ENCODE measurements around the gene NGEF.
A peak's percentile ranks its signal among the peaks of the same experiment; 100 is the strongest.
"Not testable (repeated sequence)": the region's sequence is repeated elsewhere in the genome, so short reads cannot be mapped to it uniquely, and the experiment has no call there.

The NGEF gene

DNA sequence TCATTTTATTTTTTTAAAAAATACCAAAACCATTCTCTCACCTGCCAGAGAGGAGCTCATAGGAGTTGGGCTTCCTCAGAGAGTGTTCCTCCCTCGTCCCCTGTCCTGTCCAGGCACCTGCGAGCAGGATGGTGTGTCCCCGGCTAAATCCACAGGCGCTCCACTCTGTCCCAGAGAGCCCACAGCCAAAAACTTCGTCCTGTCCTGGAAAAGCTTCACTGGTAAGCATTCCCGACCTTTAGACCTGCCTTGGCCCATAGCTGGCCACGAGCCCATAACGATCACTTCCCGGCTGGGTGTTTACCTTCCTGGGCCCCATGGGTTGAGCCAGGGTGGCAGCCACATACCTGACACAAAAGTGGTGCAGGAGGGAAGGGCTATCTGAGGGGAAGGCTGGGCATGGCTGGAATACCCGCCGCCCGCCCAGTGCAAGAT, at the start of gene NGEF:
Gene NGEF, minus strand, starts transcription at position 230 of the 435 bp plus-strand sequence. CDS start 38,366 bp downstream, outside the sequence.
- DNase-seq, result no peak

- DNase-seq, result no peak
These were observed 49.4 kb upstream of the NGEF start for GRCh38 chr2:233062451-233062850.

DNA sequence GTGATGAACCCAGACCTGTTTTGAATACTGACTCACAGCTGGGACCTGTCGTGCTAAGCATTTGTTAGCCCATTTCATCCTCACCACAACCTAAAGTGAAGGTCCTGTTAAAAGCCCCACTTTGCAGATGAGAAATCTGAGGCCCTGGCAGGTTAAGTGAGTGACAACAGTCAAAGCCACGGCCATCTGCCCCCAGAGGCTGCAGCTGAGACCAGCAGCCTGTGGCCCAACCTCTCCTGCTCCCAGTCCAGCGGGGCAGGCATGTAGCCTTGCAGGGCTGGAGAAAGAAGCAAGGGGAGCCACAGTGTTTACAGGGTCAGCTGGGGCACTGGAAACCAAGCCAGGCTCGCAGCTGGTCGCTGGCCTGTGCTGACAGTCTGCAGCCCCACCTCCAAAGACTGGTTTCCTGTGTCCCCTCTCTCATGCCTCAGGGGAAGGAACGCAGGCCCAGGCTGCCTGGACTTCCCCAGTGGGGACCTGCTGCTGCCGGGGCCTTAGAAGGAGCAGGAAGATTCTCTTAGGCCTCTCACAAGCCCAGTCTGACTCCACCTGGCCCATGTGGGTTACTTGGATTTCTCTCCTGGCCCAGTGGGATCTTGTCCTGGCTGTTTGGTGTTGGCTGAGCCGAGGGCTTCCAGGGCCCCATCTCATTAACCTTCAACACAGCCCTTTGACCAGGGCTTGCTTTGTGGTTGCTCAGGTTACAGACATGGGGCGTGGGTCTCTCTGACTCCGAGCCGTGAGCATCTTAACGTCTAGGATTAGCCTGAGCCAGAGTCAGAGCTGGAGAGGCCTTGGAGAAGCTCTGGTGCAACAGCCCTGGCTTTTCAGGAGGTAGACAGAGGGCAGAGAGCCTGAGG, 48.8 kb upstream of the NGEF start:
- no peak for DNase-seq

GRCh38 chr2:233060980-233061590, 48.0 kb upstream of the NGEF start:
- DNase-seq, result no peak

- DNase-seq, result no peak
These were observed 47.5 kb upstream of the NGEF start for GRCh38 chr2:233060501-233060979.

DNA sequence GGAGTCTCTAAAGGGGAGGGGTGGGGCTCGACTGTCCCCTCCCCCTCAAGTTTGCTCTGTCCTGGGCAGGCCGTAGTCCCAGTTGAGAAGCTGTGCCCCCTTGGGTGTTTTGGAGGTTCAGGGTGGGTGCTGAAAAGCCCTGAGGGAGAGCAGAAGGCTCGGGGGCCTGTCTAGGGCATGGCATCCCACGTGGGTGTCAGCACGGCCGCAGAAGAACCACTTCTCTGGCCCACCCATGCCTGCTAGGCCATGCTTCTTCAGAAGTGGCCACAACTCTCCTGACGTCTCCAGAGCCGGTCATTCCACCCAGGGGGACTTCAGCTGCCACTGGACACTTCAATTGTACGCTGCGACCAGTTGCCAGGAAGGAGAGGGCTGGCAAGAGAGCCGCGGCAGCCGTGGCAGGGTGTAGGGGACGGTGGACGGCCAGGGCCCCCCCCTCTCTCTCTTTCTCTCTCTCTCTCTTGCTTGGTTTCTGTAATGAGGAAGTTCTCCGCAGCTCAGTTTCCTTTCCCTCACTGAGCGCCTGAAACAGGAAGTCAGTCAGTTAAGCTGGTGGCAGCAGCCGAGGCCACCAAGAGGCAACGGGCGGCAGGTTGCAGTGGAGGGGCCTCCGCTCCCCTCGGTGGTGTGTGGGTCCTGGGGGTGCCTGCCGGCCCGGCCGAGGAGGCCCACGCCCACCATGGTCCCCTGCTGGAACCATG, 46.9 kb upstream of the NGEF start, which contains the start of gene INPP5D:
Gene INPP5D, plus strand, starts transcription at position 546 of the 704 bp plus-strand sequence. Its CDS starts 137 bp downstream, at position 683.
- peak; percentile 59 for DNase-seq

DNA sequence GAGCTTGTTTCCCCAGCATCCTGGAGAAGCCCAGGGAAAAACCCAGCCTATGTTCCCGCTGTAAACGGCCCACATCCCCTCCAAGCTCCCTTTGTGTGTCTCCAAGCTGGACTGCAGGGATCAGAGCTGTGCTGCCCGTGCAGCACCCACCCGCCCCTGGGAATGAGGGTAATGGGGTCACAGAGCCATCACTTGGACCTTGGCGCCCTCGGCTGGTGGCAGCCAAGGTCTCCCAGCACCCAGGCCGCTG, 46.4 kb upstream of the NGEF start:
- no peak for DNase-seq

DNA sequence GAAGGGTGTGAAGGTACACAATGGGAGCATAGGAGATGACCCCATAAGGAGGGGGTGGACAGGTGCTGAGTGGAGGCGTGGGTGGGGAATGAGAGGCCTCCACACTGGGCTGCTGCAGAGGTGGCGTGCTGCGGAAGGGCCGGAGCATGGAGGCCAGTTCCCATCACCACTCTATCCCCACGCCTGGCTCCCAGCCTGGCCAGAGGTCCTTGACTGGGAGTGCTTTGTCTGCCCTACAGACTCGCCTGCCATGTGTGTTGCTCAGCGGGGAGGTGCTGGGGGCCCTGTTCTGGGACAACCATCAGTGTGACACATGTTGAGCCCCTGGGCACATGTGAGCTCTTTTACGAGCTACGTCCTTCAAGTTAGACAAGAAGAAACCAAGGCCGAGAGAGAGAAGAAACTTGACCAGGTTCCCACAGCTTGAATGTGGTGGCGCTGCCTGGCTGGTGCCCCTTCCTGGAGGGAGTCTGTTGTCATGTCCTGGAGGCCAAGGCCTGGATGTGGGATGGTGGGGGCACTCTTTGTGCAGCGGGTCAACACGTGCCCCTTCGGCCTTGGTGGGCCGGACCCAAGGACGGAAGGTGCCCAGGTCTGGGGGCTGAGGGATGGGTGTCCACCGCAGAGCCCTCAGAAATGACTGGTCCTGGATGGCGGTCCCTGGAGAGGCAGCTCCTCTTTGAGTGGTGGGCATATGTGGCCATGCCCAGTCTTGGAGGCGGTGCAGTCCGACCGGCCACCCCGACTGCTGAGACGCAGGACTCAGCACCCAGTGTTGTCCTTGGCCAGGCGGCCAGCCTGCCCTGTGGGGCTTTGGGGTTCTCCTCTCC, 45.9 kb upstream of the NGEF start:
- DNase-seq, result no peak

DNA sequence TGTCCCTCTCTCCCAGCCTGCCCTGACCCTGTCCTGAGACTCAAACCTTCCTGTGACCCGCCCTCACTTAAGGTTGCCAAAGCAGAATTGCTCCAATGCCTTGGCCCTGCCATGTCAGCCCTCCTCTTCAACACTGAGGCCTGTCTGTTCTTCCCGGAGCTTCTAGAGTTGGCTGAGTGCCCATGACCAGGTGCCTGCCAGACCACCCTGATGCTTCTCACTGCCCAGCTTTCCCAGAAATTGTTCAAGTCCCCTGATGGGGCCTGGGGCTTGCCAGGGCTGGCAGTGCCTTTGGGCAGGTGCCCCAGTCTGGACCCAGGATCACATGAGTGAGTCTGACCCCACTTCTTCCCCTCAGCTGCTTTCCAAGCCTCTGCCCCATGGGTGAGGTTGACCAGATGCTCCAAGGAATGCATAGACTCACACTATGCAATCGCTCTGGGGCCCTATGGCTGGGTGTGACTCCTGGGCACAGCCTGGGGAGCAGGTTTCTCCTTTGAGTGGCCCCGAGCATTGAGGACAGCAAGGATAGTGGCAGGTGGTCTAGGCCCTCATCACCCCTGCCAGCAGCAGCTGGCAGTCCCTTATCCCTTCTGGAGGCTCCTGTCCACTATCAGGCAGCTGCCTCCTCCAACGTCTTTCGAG, 44.0 kb upstream of the NGEF start:
- no peak for DNase-seq

DNA sequence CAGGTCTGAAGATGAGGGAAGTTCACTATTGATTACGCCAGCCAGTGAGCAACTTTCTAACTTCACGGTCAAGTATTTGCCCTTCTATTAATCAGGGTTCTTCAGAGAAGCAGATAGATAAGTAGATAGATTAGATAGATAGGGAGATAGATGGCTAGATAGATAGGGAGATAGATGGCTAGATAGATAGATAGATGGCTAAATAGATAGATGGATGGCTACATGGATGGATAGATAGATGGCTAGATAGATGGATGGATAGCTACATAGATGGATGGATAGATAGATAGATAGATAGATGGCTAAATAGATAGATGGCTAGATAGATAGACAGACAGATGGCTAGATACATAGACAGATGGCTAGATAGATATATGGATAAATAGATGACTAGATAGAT, 42.3 kb upstream of the NGEF start:
- DNase-seq, result no peak

DNA sequence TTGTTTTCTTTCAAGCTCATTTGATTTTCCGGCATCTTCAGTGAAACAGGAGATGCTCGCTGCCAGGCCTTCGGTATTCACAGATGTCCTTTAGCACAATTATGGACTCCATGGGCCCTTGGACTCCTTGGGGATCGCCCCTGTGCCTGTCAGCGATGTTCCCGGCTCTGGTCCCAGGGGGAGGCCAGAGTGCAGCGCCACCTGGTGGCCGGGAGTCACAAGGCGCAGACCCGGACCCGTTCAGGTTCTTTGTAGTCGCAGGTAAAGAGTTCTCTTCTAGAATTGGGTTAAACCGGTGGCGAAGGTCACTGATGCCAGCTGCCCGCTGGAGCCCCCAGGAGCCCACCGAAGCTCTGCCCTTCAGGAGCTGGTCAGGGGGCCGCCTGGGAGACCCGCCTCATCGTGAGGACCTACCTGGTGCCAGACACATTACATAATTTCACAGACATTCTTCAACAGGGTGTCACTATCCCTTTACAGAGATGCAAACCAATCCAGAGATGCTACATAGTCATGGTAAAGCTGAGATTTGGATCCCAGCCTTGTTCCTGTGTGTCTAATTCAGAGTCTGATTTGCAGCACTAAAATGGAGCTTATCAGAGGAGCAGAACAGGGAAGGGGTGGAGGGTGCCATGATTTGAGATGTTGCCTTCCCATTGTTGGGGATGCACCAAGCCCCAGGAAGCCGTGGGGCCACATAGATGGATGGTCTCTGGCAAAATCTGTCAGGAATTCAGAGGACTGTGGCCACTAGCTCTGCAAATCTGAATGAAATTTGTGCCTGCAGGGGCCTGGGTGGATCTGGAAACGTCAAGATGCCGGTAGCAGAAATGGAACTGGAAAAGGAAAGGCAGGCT, 41.1 kb upstream of the NGEF start:
- peak; percentile 77 for DNase-seq

- not testable (repeated sequence) for DNase-seq
These were observed 39.5 kb upstream of the NGEF start for GRCh38 chr2:233052517-233052916.

GRCh38 chr2:233051241-233052149, 38.4 kb upstream of the NGEF start:
- DNase-seq, result no peak

- DNase-seq, result no peak
These were observed 36.2 kb upstream of the NGEF start for GRCh38 chr2:233049194-233049761.

DNA sequence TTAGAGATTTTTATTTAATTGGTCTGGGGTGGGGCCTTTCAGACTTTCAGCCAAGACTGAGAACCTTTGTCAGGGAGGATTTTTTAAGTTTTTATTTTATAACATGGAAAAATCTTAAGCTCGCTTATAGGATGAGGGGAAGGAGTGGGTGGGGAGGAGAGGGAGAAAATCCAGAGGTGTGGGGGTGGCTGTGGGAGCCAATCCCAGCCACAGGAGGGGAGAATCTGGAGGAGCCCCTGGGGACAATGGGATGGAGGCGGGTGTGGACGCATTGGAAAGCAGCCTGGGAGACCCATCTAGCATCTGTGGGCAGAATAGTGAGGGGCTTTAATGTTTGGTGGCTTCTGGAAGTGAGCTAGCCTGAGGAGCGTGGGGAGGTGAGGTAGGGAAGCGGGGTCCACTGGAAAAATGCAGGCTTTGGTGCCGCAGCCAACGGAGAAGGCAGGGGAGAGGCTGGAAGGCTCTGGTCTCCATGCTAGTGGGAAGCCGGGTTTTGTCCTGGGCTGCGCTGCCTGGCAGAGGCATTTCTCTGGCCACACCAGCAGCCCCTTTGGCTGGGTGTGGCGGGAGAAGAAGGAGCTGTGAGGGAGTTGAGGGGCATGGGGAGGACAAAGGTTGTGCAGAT, 35.6 kb upstream of the NGEF start:
- no peak for DNase-seq

DNA sequence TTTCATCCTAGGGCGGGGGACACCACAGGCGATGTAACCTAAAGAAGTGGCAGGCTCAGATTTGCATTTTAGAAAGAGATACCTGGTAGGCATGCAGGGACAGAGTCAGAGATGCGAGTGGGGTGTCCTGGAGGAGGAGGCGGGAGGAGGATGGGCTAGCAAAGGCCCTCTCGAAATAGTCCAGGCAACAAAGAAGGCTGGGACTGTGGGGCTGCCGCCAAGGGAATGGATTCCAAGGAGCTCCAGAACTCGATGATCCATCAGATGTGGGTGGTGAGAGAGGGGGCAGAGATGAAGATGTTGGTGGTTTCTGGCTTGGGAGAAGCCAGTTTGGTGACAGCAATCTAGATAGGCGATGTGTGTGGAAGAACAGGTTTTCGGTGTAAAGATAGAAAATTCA, 34.6 kb upstream of the NGEF start:
- DNase-seq, result no peak

- no peak for DNase-seq
These were observed 34.1 kb upstream of the NGEF start for GRCh38 chr2:233047206-233047605.

DNA sequence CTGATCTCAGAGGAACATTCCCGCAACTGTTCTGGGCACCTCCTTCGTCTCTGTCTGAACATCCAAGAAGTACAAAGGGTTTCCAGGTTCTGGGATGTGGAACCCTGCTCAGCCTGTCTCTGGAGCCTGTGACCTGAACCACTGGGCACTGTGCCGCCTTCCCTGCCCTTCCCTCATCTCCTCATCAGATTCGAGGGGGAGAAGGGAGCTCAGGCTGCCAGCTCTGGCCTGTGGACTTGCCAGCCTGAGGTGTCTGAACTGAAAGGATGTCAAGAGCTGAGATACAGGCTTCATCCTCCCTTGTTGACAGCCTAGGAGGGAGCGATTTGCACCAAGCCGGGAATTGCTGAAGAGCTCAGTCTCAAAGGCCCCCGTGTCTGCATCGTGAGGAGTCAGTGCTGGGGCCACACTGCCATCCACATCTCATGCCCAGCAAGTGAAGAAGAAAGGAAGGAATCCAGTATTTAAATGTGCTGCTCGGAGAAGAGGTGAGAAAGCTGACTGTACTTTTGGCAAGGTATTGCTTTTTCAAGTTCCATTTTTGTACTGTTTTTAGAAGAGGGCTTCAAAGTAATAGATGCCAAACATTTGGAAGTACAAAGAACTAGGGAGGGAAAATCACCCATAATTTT, 32.0 kb upstream of the NGEF start:
- no peak for DNase-seq

- no peak for DNase-seq
These were observed 29.5 kb upstream of the NGEF start for GRCh38 chr2:233042549-233042948.
